ENCODE measurements around the gene KCND3. TPM values are rescaled to one million over a fixed set of nuclear protein-coding genes. Genes with fewer than 3 reads are reported as not detected.

Gene KCND3
- total and polyA plus RNA-seq, 2 donors (not counting 3 experiments of a cell fraction or from before 2014, with no cell fraction given), result 0.03 TPM; not detected in 1

- intact Hi-C loops (cut with micrococcal nuclease), result no loop called here
- Histone ChIP-seq H2AFZ (ENCODE audit: low read depth, low read length) (no peak overlapping the region), H3K4me1 (ENCODE audit: control insufficient read depth, extremely low read depth, insufficient read depth, low read length) (no peaks in the 10 kb centered on the region), H4K20me1 (replicated peaks; ENCODE audit: control insufficient read depth, extremely low read depth, insufficient read depth, low read length) (no peaks in the 10 kb centered on the region), H3K9ac (replicated peaks; ENCODE audit: extremely low read depth, insufficient read depth, low read length) (no peak overlapping the region), H3K79me2 (ENCODE audit: control insufficient read depth, insufficient read depth, low read length) (no peaks in the 10 kb centered on the region), H3K4me3 (replicated peaks in 1 of 3; ENCODE audit: insufficient read depth in 1 of 3, low read depth in 1 of 3, low read length in 3 of 3) (no peak overlapping the region), H3K9me3 (replicated peaks; ENCODE audit: control insufficient read depth, insufficient read depth, low read length) (no peaks in the 10 kb centered on the region), H3K36me3 (ENCODE audit: control insufficient read depth in 2 of 2, extremely low read depth in 1 of 2, insufficient read depth in 2 of 2, low read length in 2 of 2) (no peaks in the 10 kb centered on the region), H3K27ac (ENCODE audit: insufficient read depth, low read depth, low read length) (no peak overlapping the region), H3K9me1 (replicated peaks; ENCODE audit: control insufficient read depth, extremely low read depth, insufficient read depth, low read length) (no peaks in the 10 kb centered on the region), H3K4me2 (ENCODE audit: insufficient read depth, low read length) (no peak overlapping the region), H3K27me3 (ENCODE audit: control insufficient read depth in 2 of 2, insufficient read depth in 2 of 2, low read length in 2 of 2) (peaks cover 0 to 3% of the 10 kb centered on the region in 2 experiments)
- no peak for TF ChIP-seq CTCF (IDR thresholded peaks at IDR 0.05; ENCODE audit: extremely low read depth in 1 of 2, insufficient read depth in 1 of 2, low read depth in 1 of 2, low read length in 2 of 2)
- no peak for TF ChIP-seq EZH2 (IDR thresholded peaks at IDR 0.05; ENCODE audit: borderline replicate concordance, low read depth, low read length, severe bottlenecking)
- no peak for TF ChIP-seq JUN (IDR thresholded peaks at IDR 0.05; ENCODE audit: borderline replicate concordance, insufficient read depth, insufficient read length, low read depth)
- no peak for TF ChIP-seq GATA2 (IDR thresholded peaks at IDR 0.05; ENCODE audit: insufficient read depth, insufficient read length, low read depth, low read length)
- no peak for TF ChIP-seq POLR2AphosphoS5 (IDR thresholded peaks at IDR 0.05; ENCODE audit: insufficient read depth, low read depth, low read length)
- no peak for TF ChIP-seq POLR2A (IDR thresholded peaks at IDR 0.05; ENCODE audit: low read depth, low read length)
- TF ChIP-seq MAX (IDR thresholded peaks at IDR 0.05; ENCODE audit: insufficient read depth, insufficient read length), result no peak
- no peak for TF ChIP-seq MYC (IDR thresholded peaks at IDR 0.05; ENCODE audit: low read depth, low read length)
- no peak for TF ChIP-seq FOS (IDR thresholded peaks at IDR 0.05; ENCODE audit: borderline replicate concordance, insufficient read depth, low read length)
- ChIA-PET CTCF (no interaction called here), POLR2A (no interaction called here)
- BruUV-seq (replicated peaks), result no TSS peak
- DNase-seq (ENCODE audit: low read depth, low spot score), result no peak
- FAIRE-seq, result no peak
- dilution Hi-C loops (cut with MboI; ENCODE audit: extremely low pct_ligation_motif_present, low sequenced_read_pairs), result no loop called here
Observed at GRCh38 chr1:111875640-111876039, 113.8 kb downstream of the KCND3 start.

Data from endothelial cell of umbilical vein (primary cell).